C4-2B (cell line): ENCODE measurements around the gene CFAP119.
A peak's percentile ranks its signal among the peaks of the same experiment; 100 is the strongest.
"Not testable (repeated sequence)": the region's sequence is repeated elsewhere in the genome, so short reads cannot be mapped to it uniquely, and the experiment has no call there.

Experiments used
- H3K27ac ChIP-seq: fragments of 450-650 bp; 2 replicates; pipeline ENCODE4 v1.5.1; 2017
- ZFX ChIP-seq: fragments of 450-650 bp; IDR thresholded peaks from 2 replicates; pipeline ENCODE4 v1.6.1; 2017
- TF ChIP-seq, protein P1 (sequence below): fragments of 450-650 bp; conservative IDR thresholded peaks from 2 replicates; pipeline ENCODE4 v1.5.1; 2017; ENCODE audit warnings: mild to moderate bottlenecking

CFAP119 gene

DNA sequence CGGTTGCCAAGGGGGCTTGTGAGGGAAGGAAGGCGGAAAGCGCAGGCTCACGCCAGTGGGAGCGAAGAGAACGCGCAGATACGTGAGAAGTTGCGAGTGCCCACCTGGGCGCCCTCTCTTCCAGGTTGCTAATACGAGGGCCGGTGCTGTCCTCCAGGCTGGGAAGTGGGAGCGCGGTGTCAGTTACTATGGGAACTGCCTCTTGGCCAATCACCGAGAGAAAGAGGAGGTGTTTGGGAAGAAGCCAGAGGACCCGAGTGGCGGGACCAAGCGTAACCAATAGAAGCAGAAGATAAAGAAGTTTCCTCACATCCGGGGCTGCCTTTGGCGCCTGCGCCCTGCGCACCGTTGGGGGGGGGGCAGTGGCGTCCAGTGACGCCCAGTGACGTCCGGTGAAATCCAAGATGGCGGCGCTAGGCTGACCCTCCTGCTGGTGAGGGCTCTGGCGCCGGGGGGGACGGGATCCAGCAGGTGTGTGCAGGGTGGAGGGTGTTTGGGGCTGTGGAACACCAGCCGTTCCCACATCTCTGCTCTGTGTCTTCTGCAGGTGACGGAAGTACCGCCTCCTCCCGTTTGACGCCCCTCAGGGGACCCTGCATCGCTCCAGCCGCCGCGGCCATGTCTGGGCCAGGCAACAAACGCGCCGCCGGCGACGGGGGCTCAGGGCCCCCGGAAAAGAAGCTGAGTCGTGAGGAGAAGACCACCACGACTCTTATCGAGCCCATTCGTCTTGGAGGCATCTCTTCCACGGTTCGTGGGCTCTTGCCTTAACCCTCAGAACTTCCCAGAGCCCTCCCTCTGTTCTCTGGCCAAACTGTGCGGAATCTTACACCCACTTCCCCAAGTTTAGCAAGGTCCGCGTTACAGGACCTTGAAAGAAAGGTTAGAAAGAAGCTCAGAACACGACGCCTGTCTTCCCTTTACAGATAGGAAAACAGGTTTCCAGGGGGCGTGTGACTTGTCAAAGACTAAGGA lies at the start of gene CFAP119, which contains the start of gene RNF40:
TSS of gene CFAP119 (minus strand) at position 135 of the 975 bp plus-strand sequence. CDS start 314 bp downstream, outside the sequence.
TSS of gene RNF40 (plus strand) at position 395 of the 975 bp plus-strand sequence. CDS start at position 619, 224 bp downstream.
- TF ChIP-seq ZFX = no peak
- TF ChIP-seq, protein P1, sequence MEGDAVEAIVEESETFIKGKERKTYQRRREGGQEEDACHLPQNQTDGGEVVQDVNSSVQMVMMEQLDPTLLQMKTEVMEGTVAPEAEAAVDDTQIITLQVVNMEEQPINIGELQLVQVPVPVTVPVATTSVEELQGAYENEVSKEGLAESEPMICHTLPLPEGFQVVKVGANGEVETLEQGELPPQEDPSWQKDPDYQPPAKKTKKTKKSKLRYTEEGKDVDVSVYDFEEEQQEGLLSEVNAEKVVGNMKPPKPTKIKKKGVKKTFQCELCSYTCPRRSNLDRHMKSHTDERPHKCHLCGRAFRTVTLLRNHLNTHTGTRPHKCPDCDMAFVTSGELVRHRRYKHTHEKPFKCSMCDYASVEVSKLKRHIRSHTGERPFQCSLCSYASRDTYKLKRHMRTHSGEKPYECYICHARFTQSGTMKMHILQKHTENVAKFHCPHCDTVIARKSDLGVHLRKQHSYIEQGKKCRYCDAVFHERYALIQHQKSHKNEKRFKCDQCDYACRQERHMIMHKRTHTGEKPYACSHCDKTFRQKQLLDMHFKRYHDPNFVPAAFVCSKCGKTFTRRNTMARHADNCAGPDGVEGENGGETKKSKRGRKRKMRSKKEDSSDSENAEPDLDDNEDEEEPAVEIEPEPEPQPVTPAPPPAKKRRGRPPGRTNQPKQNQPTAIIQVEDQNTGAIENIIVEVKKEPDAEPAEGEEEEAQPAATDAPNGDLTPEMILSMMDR = no peak
- peak within 1 kb of the TSS; percentile 89 for H3K27ac ChIP-seq

DNA sequence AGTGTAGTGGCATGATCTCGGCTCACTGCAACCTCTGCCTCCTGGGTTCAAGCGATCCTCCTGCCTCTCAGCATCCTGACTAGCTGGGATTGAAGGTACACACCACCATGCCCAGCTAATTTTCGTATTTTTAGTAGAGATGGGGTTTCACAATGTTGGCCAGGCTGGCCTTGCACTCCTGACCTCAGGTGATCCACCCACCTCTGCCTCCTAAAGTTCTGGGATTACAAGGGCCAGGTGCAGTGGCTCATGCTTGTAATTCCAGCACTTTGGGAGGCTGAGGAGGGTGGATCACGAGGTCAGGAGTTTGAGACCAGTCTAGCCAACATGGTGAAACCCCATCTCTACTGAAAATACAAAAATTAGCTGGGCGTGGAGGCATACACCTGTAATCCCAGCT lies 47.8 kb upstream of the CFAP119 start:
- H3K27ac ChIP-seq = not testable (repeated sequence)

- H3K27ac ChIP-seq = not testable (repeated sequence)
Observed at GRCh38 chr16:30808890-30809426, 47.1 kb upstream of the CFAP119 start.

GRCh38 chr16:30808146-30808545 lies 46.3 kb upstream of the CFAP119 start:
- H3K27ac ChIP-seq = no peak overlapping the region
- TF ChIP-seq, protein P1 = no peak
- no peak for TF ChIP-seq ZFX

DNA sequence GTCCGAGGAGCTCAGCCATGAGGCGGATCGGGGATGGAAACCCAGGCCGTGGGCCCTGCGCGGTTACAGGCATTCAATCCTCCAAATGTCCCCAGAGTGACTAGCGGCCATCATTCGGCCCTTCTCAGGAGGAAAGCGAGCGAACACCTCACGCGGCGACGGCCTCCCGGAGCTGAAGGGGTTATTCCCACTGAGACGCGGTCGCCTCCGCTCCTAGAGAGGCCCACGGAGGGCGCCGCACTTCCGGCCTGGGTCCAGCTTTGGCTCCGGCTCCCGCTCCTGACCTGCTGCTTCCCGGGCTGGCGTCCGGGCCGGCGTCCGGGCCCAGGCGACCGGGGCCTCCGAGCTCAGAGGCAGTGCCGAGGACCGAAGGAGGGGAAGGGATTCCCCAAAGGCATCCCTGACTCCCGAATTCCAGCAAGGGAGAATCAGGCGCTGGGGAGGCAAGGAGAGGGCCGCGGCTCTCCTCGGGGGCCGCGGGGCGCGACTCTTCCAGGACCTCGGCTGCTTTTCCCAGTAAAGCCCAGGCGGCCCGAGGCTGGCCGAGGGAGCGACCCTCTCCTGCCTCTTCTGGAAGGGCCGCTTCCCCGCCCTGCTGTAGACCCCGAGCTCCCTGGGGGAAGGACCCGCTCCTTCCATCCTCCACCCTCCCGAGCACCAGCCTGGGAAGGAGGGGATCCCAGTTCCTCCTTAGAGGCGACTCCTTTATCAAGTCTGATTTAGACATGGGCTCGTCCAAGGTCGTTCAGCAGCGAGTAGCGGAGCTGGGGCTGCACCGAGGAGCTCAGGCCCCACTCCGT lies 43.7 kb upstream of the CFAP119 start:
- TF ChIP-seq, protein P1 = no peak
- peak; percentile 95 for TF ChIP-seq ZFX
- peak overlapping the region; percentile 93 for H3K27ac ChIP-seq

- TF ChIP-seq ZFX = no peak
- TF ChIP-seq, protein P1 = no peak
Observed at GRCh38 chr16:30805056-30805369, 43.2 kb upstream of the CFAP119 start.

GRCh38 chr16:30802936-30803335 lies 41.1 kb upstream of the CFAP119 start:
- no peak overlapping the region for H3K27ac ChIP-seq

More at GRCh38 chr16:30805056-30805369, 43.2 kb upstream of the CFAP119 start:
- peak overlapping the region; percentile 93 for H3K27ac ChIP-seq

More at GRCh38 chr16:30802936-30803335, 41.1 kb upstream of the CFAP119 start:
- TF ChIP-seq, protein P1 = no peak
- TF ChIP-seq ZFX = no peak
